NOMO-1 treated with dmso at 0.1 percent for 144 hours (cell line): ENCODE results near the gene LONP1.
"Not testable (repeated sequence)": the region's sequence is repeated elsewhere in the genome, so short reads cannot be mapped to it uniquely, and the experiment has no call there.

ENCODE experiments used
- DNase-seq: peaks from one replicate; lab custom pipeline; 2025; ENCODE audit not compliant: unreplicated experiment; lab: John Stamatoyannopoulos, UW

LONP1 gene

GRCh38 chr19:5714816-5715215, 5.1 kb downstream of the LONP1 start:
- no peak for DNase-seq

- no peak for DNase-seq
These were observed 6.7 kb downstream of the LONP1 start for GRCh38 chr19:5713228-5713627.

GRCh38 chr19:5711713-5712161, 8.2 kb downstream of the LONP1 start:
- no peak for DNase-seq

GRCh38 chr19:5711025-5711424, 8.9 kb downstream of the LONP1 start:
- DNase-seq: no peak

GRCh38 chr19:5707576-5708575, 12.1 kb downstream of the LONP1 start:
- no peak for DNase-seq

GRCh38 chr19:5706876-5707573, 12.9 kb downstream of the LONP1 start:
- no peak for DNase-seq

- no peak for DNase-seq
These were observed 14.4 kb downstream of the LONP1 start for GRCh38 chr19:5705552-5705951.

GRCh38 chr19:5703819-5704818, 15.8 kb downstream of the LONP1 start:
- no peak for DNase-seq

- DNase-seq: not testable (repeated sequence)
These were observed 17.9 kb downstream of the LONP1 start for GRCh38 chr19:5702053-5702410.

- DNase-seq: no peak
These were observed 19.4 kb downstream of the LONP1 start for GRCh38 chr19:5700455-5701092.

- DNase-seq: no peak
These were observed 21.1 kb downstream of the LONP1 start for GRCh38 chr19:5698635-5699422.

- no peak for DNase-seq
These were observed 21.9 kb downstream of the LONP1 start for GRCh38 chr19:5697890-5698634.

- no peak for DNase-seq
These were observed 22.7 kb downstream of the LONP1 start for GRCh38 chr19:5697022-5697889.

- DNase-seq: no peak
These were observed 23.5 kb downstream of the LONP1 start for GRCh38 chr19:5696196-5697021.

- no peak for DNase-seq
These were observed 24.2 kb downstream of the LONP1 start for GRCh38 chr19:5695649-5696195.

- DNase-seq: no peak
These were observed 24.8 kb downstream of the LONP1 start for GRCh38 chr19:5694956-5695648.
